ENCODE measurements around the gene BSDC1.

DNA sequence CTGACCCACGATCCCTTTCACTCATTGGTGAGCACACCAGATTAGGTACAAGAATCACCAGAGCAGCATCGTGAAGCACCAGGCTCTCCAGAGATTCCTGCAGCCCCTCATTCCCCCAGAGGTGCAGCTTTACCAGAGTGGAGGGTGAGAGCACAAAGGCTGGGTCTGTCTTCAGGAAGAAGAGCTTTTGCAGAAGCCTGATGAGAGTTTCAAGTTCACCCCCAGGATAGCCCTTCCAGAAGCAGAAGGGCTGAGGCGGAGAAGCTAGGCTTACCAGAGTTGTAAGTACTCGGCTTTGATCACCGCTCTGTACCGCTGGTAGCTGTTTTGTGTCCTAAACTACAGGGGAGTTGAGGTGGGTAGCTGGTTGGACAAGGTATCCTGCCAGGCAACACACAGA lies 28.8 kb downstream of the BSDC1 start:
- no peak for TF ChIP-seq POLR2A (IDR thresholded peaks at IDR 0.05)
- TF ChIP-seq, protein P1, sequence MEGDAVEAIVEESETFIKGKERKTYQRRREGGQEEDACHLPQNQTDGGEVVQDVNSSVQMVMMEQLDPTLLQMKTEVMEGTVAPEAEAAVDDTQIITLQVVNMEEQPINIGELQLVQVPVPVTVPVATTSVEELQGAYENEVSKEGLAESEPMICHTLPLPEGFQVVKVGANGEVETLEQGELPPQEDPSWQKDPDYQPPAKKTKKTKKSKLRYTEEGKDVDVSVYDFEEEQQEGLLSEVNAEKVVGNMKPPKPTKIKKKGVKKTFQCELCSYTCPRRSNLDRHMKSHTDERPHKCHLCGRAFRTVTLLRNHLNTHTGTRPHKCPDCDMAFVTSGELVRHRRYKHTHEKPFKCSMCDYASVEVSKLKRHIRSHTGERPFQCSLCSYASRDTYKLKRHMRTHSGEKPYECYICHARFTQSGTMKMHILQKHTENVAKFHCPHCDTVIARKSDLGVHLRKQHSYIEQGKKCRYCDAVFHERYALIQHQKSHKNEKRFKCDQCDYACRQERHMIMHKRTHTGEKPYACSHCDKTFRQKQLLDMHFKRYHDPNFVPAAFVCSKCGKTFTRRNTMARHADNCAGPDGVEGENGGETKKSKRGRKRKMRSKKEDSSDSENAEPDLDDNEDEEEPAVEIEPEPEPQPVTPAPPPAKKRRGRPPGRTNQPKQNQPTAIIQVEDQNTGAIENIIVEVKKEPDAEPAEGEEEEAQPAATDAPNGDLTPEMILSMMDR (IDR thresholded peaks at IDR 0.05) = no peak
